Ishikawa (cell line): ENCODE results near the gene CDKN2D.

Experiments
- CEBPB ChIP-seq: IDR thresholded peaks from 2 replicates; pipeline ENCODE4 v1.6.1; 2012
- CREB1 ChIP-seq: IDR thresholded peaks from 2 replicates; pipeline ENCODE4 v1.6.1; 2012; ENCODE audit warnings: low read depth
- EGR1 ChIP-seq: IDR thresholded peaks from 2 replicates; pipeline ENCODE4 v1.6.1; 2012
- EP300 ChIP-seq: IDR thresholded peaks from 2 replicates; pipeline ENCODE4 v1.6.1; 2012; ENCODE audit warnings: borderline replicate concordance
- FOXM1 ChIP-seq: IDR thresholded peaks from 2 replicates; pipeline ENCODE4 v1.6.1; 2012; ENCODE audit warnings: low read depth, borderline replicate concordance
- NFIC ChIP-seq: IDR thresholded peaks from 2 replicates; pipeline ENCODE4 v1.6.1; 2012
- RAD21 ChIP-seq: IDR thresholded peaks from 2 replicates; pipeline ENCODE4 v1.6.1; 2012; ENCODE audit warnings: low read depth
- TAF1 ChIP-seq: IDR thresholded peaks from 2 replicates; pipeline ENCODE4 v1.6.1; 2012; ENCODE audit warnings: low read depth, mild to moderate bottlenecking
- TCF12 ChIP-seq: IDR thresholded peaks from 2 replicates; pipeline ENCODE4 v1.6.1; 2012; ENCODE audit warnings: low read depth
- TEAD4 ChIP-seq: IDR thresholded peaks from 2 replicates; pipeline ENCODE4 v1.6.1; 2012
- YY1 ChIP-seq: IDR thresholded peaks from 2 replicates; pipeline ENCODE4 v1.6.1; 2012; ENCODE audit warnings: low read depth
- ZBTB7A ChIP-seq: IDR thresholded peaks from 2 replicates; pipeline ENCODE4 v1.6.1; 2012; ENCODE audit warnings: low read depth
- TF ChIP-seq, protein P1 (sequence below): IDR thresholded peaks from 2 replicates; pipeline ENCODE4 v1.6.1; 2012
- TF ChIP-seq, protein P2 (sequence below): IDR thresholded peaks from 2 replicates; pipeline ENCODE4 v1.6.1; 2012
- TF ChIP-seq, protein P3 (sequence below): IDR thresholded peaks from 2 replicates; pipeline ENCODE4 v1.6.1; 2012; ENCODE audit warnings: low read depth, mild to moderate bottlenecking

CDKN2D gene

DNA sequence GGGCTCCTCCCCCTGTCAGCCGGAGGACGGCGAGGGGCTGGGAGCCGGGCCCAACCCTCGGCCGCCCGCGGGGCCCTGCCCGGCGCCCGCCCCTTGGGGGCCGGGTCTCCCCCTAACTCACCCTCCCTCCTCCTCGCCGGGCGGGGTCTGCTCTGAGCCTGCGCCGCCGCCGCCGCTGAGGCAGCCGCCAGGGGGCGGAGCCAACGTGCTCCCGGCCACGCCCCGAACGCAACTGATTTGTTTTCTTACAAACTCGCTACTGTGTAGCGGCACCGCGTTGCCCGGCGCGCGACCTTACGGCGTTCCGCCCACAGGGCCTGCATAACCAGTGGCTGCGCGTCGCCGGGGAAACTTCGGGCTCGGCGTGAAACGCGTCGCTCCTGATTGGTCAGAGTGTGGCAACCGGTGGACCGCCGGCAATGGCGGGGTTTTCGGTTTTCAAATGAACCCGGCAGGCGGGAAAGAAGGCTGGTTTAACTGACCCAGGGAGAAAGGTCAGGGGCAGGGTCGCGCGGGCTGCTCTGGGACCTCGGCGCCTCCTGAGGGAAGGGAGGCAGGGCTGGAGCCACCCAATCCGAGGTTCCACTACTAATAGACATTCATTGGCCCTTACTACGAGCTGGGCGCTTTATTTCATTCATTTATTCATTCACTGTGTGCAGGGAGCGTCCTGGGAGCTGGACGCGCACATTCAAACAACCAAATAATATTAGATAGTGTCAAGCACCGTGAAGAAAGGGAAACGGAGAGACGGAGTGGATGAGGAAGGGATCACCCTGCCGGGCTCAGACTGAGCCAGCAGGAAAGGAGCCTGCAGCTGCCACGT is at the start of gene CDKN2D:
Gene CDKN2D (minus strand): TSS at position 154 of the 826 bp plus-strand sequence. CDS start 326 bp downstream, outside the sequence.
- TF ChIP-seq CREB1 (0 out of 2 replicates have a peak, but pooled peaks have one; percentile 37), TAF1 (peak; percentile 49), EP300 (no peak), NFIC (0 out of 2 replicates have a peak, but pooled peaks have one; percentile 4)
- TF ChIP-seq, protein P1, sequence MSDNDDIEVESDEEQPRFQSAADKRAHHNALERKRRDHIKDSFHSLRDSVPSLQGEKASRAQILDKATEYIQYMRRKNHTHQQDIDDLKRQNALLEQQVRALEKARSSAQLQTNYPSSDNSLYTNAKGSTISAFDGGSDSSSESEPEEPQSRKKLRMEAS: peak; percentile 67

DNA sequence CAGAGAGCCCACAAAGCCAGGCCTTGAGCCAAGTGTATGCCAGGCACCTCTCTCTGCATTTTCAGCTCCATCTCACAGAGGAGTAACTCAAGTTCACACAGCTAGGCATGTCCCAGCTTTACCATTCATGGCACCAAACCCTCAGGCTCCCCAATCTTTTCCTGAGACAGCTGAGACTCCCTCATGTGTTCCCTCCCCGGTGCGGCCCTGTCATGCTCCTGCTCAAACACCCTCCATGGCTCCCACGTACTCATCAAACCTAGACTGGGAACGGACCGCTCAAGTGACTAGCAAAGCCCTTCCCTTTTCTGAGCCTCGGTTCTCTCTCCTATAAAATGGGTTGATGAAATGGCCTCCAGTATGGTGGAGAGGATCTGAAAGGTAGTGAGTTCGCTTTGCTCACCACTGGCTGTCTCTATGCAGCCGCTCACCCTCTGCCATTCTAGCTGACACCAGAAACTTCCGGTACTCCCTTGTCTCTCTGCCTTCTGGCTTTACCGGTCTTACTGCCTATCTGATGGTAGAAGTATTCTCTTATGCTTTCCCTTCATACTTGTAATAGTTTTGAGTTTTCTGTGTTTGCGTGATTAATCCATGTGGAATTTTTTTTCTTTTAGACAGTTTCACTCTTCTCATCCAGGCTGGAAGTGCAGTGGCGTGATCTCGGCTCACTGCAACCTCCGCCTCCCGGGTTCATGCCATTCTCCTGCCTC is 48.8 kb upstream of the CDKN2D start:
- no peak for TF ChIP-seq TCF12
- TF ChIP-seq YY1: no peak
- no peak for TF ChIP-seq TAF1
- no peak for TF ChIP-seq EP300
- no peak for TF ChIP-seq CREB1
- no peak for TF ChIP-seq RAD21
- no peak for TF ChIP-seq FOXM1
- TF ChIP-seq TEAD4: no peak
- TF ChIP-seq, protein P2, sequence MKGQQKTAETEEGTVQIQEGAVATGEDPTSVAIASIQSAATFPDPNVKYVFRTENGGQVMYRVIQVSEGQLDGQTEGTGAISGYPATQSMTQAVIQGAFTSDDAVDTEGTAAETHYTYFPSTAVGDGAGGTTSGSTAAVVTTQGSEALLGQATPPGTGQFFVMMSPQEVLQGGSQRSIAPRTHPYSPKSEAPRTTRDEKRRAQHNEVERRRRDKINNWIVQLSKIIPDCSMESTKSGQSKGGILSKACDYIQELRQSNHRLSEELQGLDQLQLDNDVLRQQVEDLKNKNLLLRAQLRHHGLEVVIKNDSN: no peak
- TF ChIP-seq, protein P3, sequence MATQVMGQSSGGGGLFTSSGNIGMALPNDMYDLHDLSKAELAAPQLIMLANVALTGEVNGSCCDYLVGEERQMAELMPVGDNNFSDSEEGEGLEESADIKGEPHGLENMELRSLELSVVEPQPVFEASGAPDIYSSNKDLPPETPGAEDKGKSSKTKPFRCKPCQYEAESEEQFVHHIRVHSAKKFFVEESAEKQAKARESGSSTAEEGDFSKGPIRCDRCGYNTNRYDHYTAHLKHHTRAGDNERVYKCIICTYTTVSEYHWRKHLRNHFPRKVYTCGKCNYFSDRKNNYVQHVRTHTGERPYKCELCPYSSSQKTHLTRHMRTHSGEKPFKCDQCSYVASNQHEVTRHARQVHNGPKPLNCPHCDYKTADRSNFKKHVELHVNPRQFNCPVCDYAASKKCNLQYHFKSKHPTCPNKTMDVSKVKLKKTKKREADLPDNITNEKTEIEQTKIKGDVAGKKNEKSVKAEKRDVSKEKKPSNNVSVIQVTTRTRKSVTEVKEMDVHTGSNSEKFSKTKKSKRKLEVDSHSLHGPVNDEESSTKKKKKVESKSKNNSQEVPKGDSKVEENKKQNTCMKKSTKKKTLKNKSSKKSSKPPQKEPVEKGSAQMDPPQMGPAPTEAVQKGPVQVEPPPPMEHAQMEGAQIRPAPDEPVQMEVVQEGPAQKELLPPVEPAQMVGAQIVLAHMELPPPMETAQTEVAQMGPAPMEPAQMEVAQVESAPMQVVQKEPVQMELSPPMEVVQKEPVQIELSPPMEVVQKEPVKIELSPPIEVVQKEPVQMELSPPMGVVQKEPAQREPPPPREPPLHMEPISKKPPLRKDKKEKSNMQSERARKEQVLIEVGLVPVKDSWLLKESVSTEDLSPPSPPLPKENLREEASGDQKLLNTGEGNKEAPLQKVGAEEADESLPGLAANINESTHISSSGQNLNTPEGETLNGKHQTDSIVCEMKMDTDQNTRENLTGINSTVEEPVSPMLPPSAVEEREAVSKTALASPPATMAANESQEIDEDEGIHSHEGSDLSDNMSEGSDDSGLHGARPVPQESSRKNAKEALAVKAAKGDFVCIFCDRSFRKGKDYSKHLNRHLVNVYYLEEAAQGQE: no peak
- TF ChIP-seq EGR1: no peak
- TF ChIP-seq, protein P1: no peak
- no peak for TF ChIP-seq NFIC
- no peak for TF ChIP-seq ZBTB7A
- no peak for TF ChIP-seq CEBPB

DNA sequence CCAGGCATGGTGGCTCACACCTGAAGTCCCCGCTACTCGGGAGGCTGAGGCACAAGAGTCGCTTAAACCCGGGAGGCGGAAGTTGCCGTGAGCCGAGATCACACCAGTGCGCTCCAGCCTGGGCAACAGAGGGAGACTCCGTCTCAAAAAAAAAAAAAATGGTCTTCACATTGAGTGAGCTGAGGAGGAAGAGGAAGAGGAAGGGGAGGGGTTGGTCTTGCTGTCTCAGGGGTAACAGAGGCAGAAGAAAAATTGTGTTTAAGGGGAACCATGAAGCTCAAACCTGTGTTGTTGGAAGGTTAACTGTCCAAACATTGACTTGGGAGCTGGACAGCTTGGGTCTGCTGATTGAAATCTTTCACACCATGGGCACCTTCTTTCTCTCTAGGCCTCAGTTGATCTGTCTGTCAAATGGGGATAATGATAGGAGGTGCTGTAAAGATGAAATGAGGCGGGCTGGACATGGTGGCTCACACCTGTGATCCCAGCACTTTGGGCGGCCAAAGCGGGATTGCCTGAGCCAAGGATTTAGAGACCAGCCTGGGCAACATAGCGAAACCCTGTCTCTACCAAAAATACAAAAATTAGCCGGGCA is 46.7 kb upstream of the CDKN2D start:
- TF ChIP-seq TAF1: no peak
- no peak for TF ChIP-seq EP300

DNA sequence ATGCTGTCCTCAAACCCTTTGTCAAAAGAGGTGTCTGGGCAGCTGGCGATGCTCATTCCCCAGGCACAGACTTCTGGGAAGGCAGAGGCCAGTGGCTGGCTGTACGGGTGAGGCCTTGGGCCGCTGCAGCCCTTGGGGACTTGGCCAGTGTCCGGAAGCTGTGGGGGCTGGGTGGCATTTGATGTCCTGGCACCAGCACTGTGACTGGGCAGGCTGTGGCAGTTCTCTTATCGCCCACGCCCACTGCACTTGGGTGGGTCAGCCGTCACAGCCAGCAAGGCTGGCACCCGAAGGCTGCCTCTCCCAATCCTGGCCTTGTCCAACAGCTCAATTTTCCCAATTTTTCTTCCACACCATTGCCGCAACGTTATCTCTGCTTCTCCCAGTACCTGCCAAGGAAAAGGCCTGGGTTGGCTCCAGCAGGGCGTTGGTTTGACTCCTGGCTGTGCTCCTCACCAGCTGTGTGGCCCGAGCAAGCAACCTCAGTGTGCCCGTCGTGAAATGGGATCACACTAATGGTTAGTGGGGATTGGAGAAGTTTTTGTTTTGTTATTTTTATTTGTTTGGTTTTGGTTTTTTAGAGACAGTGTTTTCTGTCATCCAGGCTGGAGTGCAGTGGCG is 43.8 kb upstream of the CDKN2D start:
- no peak for TF ChIP-seq EGR1
- TF ChIP-seq TCF12: no peak
- no peak for TF ChIP-seq CREB1
- TF ChIP-seq, protein P1: no peak
- no peak for TF ChIP-seq FOXM1

DNA sequence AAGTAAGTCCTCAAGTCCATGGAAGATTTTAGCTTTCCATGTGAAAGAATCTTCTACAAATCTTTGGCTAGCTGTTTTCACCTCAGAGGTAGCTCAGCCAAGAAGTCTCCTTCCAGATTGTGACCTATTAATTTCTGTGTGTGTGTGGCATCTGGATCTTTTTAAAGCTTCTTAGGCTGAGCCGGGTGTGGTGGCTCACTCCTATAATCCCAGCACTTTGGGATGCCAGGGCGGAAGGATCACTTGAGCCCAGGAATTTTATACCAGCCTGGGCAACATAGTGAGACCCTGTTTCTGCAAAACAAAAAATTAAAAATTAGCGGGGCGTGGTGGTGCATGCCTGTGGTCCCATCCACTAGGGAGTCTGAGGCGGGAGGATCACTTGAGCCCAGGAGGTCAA is 43.1 kb upstream of the CDKN2D start:
- TF ChIP-seq CEBPB (no peak), CREB1 (no peak), EGR1 (no peak), RAD21 (no peak), EP300 (no peak), TCF12 (no peak), FOXM1 (no peak), YY1 (no peak), TEAD4 (no peak), ZBTB7A (no peak), NFIC (no peak), TAF1 (no peak)
- TF ChIP-seq, protein P1: no peak
- TF ChIP-seq, protein P2: no peak
- TF ChIP-seq, protein P3: no peak
